NCI-H2227 (cell line): ENCODE results near the gene HS1BP3.

ENCODE experiments used
- DNase-seq: peaks from one replicate; lab custom pipeline; 2025; ENCODE audit not compliant: unreplicated experiment; lab: John Stamatoyannopoulos, UW

Gene HS1BP3

GRCh38 chr2:20631617-20632307, 19.1 kb downstream of the HS1BP3 start:
- DNase-seq = no peak

- DNase-seq = no peak
These were observed 19.9 kb downstream of the HS1BP3 start for GRCh38 chr2:20630967-20631366.

- DNase-seq = no peak
These were observed 21.2 kb downstream of the HS1BP3 start for GRCh38 chr2:20629581-20630171.

- DNase-seq = no peak
These were observed 21.7 kb downstream of the HS1BP3 start for GRCh38 chr2:20629181-20629580.

- no peak for DNase-seq
These were observed 23.1 kb downstream of the HS1BP3 start for GRCh38 chr2:20627712-20628380.

- no peak for DNase-seq
These were observed 24.0 kb downstream of the HS1BP3 start for GRCh38 chr2:20626698-20627513.

GRCh38 chr2:20626392-20626697, 24.6 kb downstream of the HS1BP3 start:
- no peak for DNase-seq

GRCh38 chr2:20625491-20626391, 25.2 kb downstream of the HS1BP3 start:
- DNase-seq = peak; percentile 37

- DNase-seq = no peak
These were observed 25.9 kb downstream of the HS1BP3 start for GRCh38 chr2:20624884-20625485.

GRCh38 chr2:20624156-20624883, 26.6 kb downstream of the HS1BP3 start:
- no peak for DNase-seq

- DNase-seq = no peak
These were observed 27.1 kb downstream of the HS1BP3 start for GRCh38 chr2:20623741-20624155.

GRCh38 chr2:20623241-20623640, 27.7 kb downstream of the HS1BP3 start:
- no peak for DNase-seq

- no peak for DNase-seq
These were observed 28.2 kb downstream of the HS1BP3 start for GRCh38 chr2:20622731-20623130.

GRCh38 chr2:20622296-20622686, 28.6 kb downstream of the HS1BP3 start:
- no peak for DNase-seq

- no peak for DNase-seq
These were observed 29.3 kb downstream of the HS1BP3 start for GRCh38 chr2:20621366-20622295.

- no peak for DNase-seq
These were observed 30.1 kb downstream of the HS1BP3 start for GRCh38 chr2:20620696-20621365.

- no peak for DNase-seq
These were observed 30.6 kb downstream of the HS1BP3 start for GRCh38 chr2:20620271-20620681.

- no peak for DNase-seq
These were observed 31.3 kb downstream of the HS1BP3 start for GRCh38 chr2:20619624-20620024.
